ENCODE data around the gene R3HDM2. TPM values are rescaled to one million over a fixed set of nuclear protein-coding genes. Genes with fewer than 3 reads are reported as not detected.

The R3HDM2 gene
- total RNA-seq = 10 to 100 TPM; 22.9 to 39.8 (median 25.5) TPM
- polyA plus RNA-seq = 10 to 100 TPM; 14.5 to 16.8 TPM

GRCh38 chr12:57430931-57431566 lies at the start of gene R3HDM2:
Gene R3HDM2, minus strand, starts transcription at chr12:57431043. Its CDS starts 120,615 bp downstream, at chr12:57310428.
- intact Hi-C loops (cut with DNase I) = no loop called here
- Histone ChIP-seq H3K27ac (peak within 1 kb of the TSS; percentile 67 to 96 (median 87)), H3K4me3 (peak within 1 kb of the TSS; percentile 28 to 68 (median 54)), H3K9me3 (no peaks in the 10 kb centered on the region), H3K36me3 (no peaks in the 10 kb centered on the region), H3K4me1 (peaks cover 0 to 7% (median 6%) of the 10 kb centered on the region in 3 donors), H3K27me3 (no peaks in the 10 kb centered on the region)
- DNase-seq (peak; percentile 96 to 99 (median 96)), ATAC-seq (peak; percentile 97 to 99 (median 98)), FAIRE-seq (no peak)
- 1% methylated on average over 34 to 41 of the region's 41 CpGs for WGBS, 2 donors
- TF ChIP-seq, protein P1, sequence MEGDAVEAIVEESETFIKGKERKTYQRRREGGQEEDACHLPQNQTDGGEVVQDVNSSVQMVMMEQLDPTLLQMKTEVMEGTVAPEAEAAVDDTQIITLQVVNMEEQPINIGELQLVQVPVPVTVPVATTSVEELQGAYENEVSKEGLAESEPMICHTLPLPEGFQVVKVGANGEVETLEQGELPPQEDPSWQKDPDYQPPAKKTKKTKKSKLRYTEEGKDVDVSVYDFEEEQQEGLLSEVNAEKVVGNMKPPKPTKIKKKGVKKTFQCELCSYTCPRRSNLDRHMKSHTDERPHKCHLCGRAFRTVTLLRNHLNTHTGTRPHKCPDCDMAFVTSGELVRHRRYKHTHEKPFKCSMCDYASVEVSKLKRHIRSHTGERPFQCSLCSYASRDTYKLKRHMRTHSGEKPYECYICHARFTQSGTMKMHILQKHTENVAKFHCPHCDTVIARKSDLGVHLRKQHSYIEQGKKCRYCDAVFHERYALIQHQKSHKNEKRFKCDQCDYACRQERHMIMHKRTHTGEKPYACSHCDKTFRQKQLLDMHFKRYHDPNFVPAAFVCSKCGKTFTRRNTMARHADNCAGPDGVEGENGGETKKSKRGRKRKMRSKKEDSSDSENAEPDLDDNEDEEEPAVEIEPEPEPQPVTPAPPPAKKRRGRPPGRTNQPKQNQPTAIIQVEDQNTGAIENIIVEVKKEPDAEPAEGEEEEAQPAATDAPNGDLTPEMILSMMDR (IDR thresholded peaks at IDR 0.05) = no peak

DNA sequence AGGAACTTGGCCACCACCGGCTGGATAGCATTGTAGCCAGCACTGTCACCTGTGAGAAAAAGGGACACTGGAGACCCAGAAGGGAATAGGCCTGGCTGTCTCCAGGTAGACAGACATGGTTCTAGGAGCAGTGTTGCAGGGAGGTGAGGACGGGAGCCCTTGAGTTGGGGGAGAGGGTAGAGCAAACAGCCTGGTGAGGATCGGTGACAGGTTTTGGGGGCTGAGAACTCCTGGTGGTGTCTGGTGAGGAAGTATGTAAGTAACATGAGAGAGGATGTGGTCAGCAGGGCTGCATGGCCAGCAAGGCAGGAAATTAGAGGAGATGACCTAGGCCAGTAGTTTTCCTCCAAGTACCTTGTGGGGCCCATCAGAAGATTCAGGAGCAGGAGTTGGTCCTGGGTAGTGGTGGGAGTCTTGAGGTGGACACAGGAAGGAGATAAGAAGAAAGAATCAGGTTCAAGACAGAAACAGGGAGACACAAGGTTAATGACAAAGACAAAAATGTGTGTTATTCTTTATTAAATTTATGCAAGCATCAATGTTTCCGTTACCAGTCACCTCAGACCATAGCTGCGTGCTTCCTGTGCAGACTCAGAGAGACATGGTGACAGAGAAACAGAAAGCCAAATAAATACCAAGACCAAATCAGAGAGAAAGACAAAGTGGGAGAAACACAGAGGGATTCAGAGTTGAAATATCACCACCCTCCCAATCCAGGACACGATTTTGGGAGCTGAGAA lies 48.7 kb upstream of the R3HDM2 start, which contains the start of gene ARHGAP9:
Gene ARHGAP9 (minus strand): TSS at position 491 of the 740 bp plus-strand sequence. CDS start 460 bp downstream, at position 31.
- Histone ChIP-seq H3K4me1 (peaks cover 3 to 5% (median 3%) of the 10 kb centered on the region in 3 donors), H3K36me3 (no peaks in the 10 kb centered on the region), H3K9me3 (no peaks in the 10 kb centered on the region), H3K4me3 (no peak within 1 kb of the TSS), H3K27ac (peak within 1 kb of the TSS in 2 of 4 donors; percentile 28 to 41), H3K27me3 (peaks cover 0 to 4% (median 0%) of the 10 kb centered on the region in 4 donors)
- WGBS, 2 donors = 57 to 65% methylated on average over 6 of the region's 6 CpGs
- intact Hi-C loops (cut with DNase I) = no loop called here
- FAIRE-seq (no peak), DNase-seq (no peak), ATAC-seq (peak in 1 of 4 donors; percentile 14)
- TF ChIP-seq, protein P1 (IDR thresholded peaks at IDR 0.05) = no peak

DNA sequence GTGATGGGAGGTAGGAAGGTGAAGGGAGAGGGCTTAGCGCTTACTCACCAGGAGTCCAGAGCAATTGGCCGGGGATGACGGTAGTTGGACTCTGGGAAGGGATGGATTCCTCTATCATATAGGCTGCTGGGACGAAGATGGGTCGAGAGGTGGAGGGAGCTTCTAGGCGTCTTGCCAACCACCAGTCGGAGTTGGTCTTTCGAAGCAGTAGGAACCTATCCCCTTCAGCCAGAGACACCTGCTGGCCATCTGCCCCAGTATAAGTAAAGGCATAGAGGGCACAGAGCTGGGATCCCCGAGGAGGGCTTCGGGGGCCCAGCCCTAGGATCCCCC lies 48.2 kb upstream of the R3HDM2 start:
- H3K9me3 ChIP-seq = no peaks in the 10 kb centered on the region
- H3K36me3 ChIP-seq = no peaks in the 10 kb centered on the region
- ATAC-seq (no peak), FAIRE-seq (no peak), DNase-seq (peak in 1 of 6 donors; percentile 43)
- peaks cover 0 to 4% (median 0%) of the 10 kb centered on the region in 4 donors for H3K27me3 ChIP-seq
- TF ChIP-seq, protein P1 (IDR thresholded peaks at IDR 0.05) = no peak
- H3K27ac ChIP-seq = peak overlapping the region in 2 of 4 donors; percentile 28 to 41
- intact Hi-C loops (cut with DNase I) = no loop called here
- no peak overlapping the region for H3K4me3 ChIP-seq
- H3K4me1 ChIP-seq = peaks cover 3 to 5% (median 3%) of the 10 kb centered on the region in 3 donors
- 63 to 75% methylated on average over 10 of the region's 10 CpGs for WGBS, 2 donors

DNA sequence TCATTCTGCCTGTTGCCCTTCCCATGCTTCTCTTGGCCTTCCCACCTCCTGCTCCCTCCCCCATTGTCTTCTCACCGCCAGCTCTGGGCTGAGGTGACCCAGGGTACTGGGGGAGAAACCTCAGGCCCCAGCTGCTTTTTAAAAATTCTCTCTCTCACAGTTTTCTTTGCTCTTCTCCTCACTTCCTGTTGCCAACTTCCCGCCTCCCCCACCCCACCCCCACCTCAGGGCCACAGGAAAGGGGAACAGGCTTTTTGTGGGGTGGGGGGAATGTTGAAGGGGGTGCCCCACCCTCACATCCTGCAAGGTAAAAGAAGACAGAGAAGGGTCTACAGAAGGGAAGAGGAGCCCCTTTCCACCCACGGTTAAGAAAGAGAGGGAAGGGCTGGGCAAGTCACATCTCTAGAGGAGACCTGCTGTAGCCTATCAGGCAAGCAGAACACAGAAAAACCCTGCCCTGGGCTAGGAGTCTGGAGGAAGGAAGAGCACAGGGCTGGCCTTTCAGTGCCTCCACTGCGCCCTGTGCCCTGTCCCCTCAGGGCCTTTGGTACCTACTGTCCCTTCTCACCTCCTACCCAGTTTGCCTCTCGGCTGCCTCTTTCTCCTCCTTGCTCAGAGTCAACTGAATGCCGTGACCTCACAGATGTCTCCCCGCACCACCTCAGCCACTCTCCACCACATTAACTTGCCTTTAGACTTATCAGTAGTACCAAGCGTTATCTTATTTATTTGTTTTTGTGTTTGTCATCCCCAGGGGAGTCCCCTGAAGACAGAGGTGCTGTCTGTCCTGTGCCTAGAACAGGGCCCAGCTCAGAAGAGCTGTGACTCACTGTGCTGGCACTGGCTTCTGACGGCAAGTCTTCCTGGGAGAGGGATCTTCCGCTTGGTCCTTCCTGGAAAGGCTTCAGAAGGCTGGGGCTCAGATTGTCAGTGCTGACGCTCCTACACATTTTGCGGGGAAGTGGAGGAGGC lies 47.2 kb upstream of the R3HDM2 start:
- intact Hi-C loops (cut with DNase I) = no loop called here
- peak overlapping the region in 2 of 4 donors; percentile 33 to 41 for H3K27ac ChIP-seq
- H3K36me3 ChIP-seq = no peaks in the 10 kb centered on the region
- peak in 1 of 6 donors; percentile 35 for DNase-seq
- H3K27me3 ChIP-seq = peaks cover 0 to 4% (median 0%) of the 10 kb centered on the region in 4 donors
- peak in 2 of 4 donors; percentile 29 to 43 for ATAC-seq
- FAIRE-seq = no peak
- H3K4me1 ChIP-seq = peaks cover 3 to 5% (median 3%) of the 10 kb centered on the region in 3 donors
- TF ChIP-seq, protein P1 (IDR thresholded peaks at IDR 0.05) = no peak
- WGBS, 2 donors = 71 to 80% methylated on average over 12 of the region's 12 CpGs
- no peaks in the 10 kb centered on the region for H3K9me3 ChIP-seq
- peak overlapping the region in 1 of 4 donors; percentile 55 for H3K4me3 ChIP-seq
